Panc1 (cell line): ENCODE data around the gene TOPBP1. TPM values are rescaled to one million over a fixed set of nuclear protein-coding genes. Genes with fewer than 3 reads are reported as not detected.

Source experiments
- ATAC-seq: fragments of 200-7000 bp; cut with Tn5 transposase; 2 replicates; pipeline ENCODE4 v1.9.1; 2020; ENCODE audit warnings: mild to moderate bottlenecking, moderate library complexity
- BruUV-seq: library from RNA; stranded (reverse); fragments of 400-500 nt; replicated peaks from 2 replicates; lab custom pipeline; 2021; lab: Mats Ljungman, UMichigan
- CTCF ChIA-PET: fragments of 300-600 bp; sonication (Branson Sonifier 250); formaldehyde crosslinking; loops from one replicate; lab custom pipeline; 2022; ENCODE audit warnings: antibody characterized with exemption; lab: Charles Lee
- POLR2A ChIA-PET: fragments of 300-600 bp; sonication (Branson Sonifier 250); formaldehyde crosslinking; loops from one replicate; lab custom pipeline; 2022; ENCODE audit warnings: antibody characterized with exemption; lab: Charles Lee
- DNase-seq: peaks from one replicate; pipeline ENCODE4 v3.0.0-alpha.2; 2010; ENCODE audit warnings: low read depth, low spot score
- H3K27ac ChIP-seq: 2 replicates; pipeline ENCODE4 v1.5.1; 2011; ENCODE audit warnings: mild to moderate bottlenecking, low read length, inconsistent platforms
- H3K27me3 ChIP-seq: fragments of 200-500 bp; sonication (Bioruptor generic); 2 replicates; pipeline ENCODE4 v1.6.0; 2014; ENCODE audit warnings: low read length, inconsistent platforms; ENCODE audit not compliant: control insufficient read depth, insufficient read depth
- H3K36me3 ChIP-seq: fragments of 200-500 bp; sonication (Bioruptor generic); 2 replicates; pipeline ENCODE4 v1.5.1; 2014; ENCODE audit warnings: inconsistent platforms, mild to moderate bottlenecking, low read length, moderate library complexity; ENCODE audit not compliant: control insufficient read depth, insufficient read depth
- H3K4me1 ChIP-seq: 2 replicates; pipeline ENCODE4 v1.5.1; 2011; ENCODE audit warnings: inconsistent platforms, mild to moderate bottlenecking, low read length, moderate library complexity; ENCODE audit not compliant: control insufficient read depth, insufficient read depth
- H3K4me3 ChIP-seq, 2 experiments: 2 replicates each; pipeline ENCODE4 v1.5.1; 2011 to 2012; ENCODE audit warnings: low read depth in 2 of 2, low read length in 2 of 2, mild to moderate bottlenecking in 2 of 2, inconsistent platforms in 1 of 2, moderate library complexity in 1 of 2
- H3K9me3 ChIP-seq: fragments of 200-500 bp; sonication (Bioruptor generic); 2 replicates; pipeline ENCODE4 v1.5.1; 2014; ENCODE audit warnings: low read depth, mild to moderate bottlenecking, inconsistent platforms, low read length, moderate library complexity; ENCODE audit not compliant: control insufficient read depth, insufficient read depth
- POLR2AphosphoS5 ChIP-seq: IDR thresholded peaks from 2 replicates; pipeline ENCODE4 v1.6.1; 2012; ENCODE audit warnings: mild to moderate bottlenecking, low read depth, low read length, moderate library complexity
- SIN3A ChIP-seq: IDR thresholded peaks from 2 replicates; pipeline ENCODE4 v1.6.1; 2012; ENCODE audit warnings: low read depth, mild to moderate bottlenecking, low read length, moderate library complexity, borderline replicate concordance; ENCODE audit not compliant: insufficient read depth
- TCF7L2 ChIP-seq: IDR thresholded peaks from 2 replicates; pipeline ENCODE4 v1.6.1; 2011; ENCODE audit warnings: mild to moderate bottlenecking, low read depth, low read length, inconsistent platforms
- in situ Hi-C: cut with HindIII; loops from 2 replicates; pipeline ENCODE4 v1.10.0; 2016; ENCODE audit warnings: low sequenced_read_pairs, low pct_unique_long_range_greater_than_20kb
- intact Hi-C: fragments of 100-400 bp; cut with micrococcal nuclease; formaldehyde crosslinking; loops from one replicate; pipeline ENCODE4 v1.10.0; 2022; ENCODE audit not compliant: unreplicated experiment
- total RNA-seq: library from RNA; stranded (reverse); gene quantifications from one replicate; pipeline ENCODE4 v1.2.1, GENCODE V29; 2021; ENCODE audit not compliant: unreplicated experiment
- TF ChIP-seq, protein P1 (sequence below), 2 experiments: IDR thresholded peaks; 2 replicates each; pipeline ENCODE4 v1.6.1; 2011 to 2012; ENCODE audit warnings: low read depth in 2 of 2, control low read depth in 1 of 2, low read length in 1 of 2, mild to moderate bottlenecking in 1 of 2, moderate library complexity in 1 of 2; ENCODE audit not compliant: insufficient read depth in 1 of 2
- TF ChIP-seq, protein P2 (sequence below): fragments of 450-650 bp; IDR thresholded peaks from 2 replicates; pipeline ENCODE4 v1.5.1; 2017; ENCODE audit warnings: mild to moderate bottlenecking

TOPBP1 gene
- total RNA-seq, 1 experiment from 2014 or later: 78.4 TPM

DNA sequence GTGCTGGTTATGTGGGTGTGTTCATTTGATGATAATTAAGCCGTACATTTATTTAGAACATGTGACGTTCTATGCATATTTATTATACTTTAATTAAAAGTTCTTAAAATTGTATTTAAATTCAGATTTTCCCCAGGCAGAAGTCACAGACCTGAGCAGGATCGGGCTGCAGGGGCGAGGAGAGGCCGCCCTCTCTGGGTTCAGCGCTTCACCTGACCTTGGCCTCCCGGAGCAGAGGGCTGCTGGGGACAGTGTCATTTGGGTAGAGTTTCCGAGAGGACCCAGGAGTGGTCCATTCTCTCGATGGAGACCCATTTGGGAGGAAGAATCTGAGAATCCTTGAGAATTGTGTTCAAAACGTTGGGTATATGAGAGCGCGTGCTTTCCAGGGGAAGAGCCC lies 12.0 kb upstream of the TOPBP1 start:
- ChIA-PET POLR2A (no interaction called here), CTCF (no interaction called here)
- Histone ChIP-seq H3K4me3 (no peak overlapping the region), H3K36me3 (no peaks in the 10 kb centered on the region), H3K27ac (no peak overlapping the region), H3K9me3 (no peaks in the 10 kb centered on the region), H3K27me3 (no peaks in the 10 kb centered on the region; the same call in 1 of the 2 replicates), H3K4me1 (no peaks in the 10 kb centered on the region)
- TF ChIP-seq POLR2AphosphoS5 (no peak), SIN3A (no peak), TCF7L2 (no peak)
- TF ChIP-seq, protein P1, sequence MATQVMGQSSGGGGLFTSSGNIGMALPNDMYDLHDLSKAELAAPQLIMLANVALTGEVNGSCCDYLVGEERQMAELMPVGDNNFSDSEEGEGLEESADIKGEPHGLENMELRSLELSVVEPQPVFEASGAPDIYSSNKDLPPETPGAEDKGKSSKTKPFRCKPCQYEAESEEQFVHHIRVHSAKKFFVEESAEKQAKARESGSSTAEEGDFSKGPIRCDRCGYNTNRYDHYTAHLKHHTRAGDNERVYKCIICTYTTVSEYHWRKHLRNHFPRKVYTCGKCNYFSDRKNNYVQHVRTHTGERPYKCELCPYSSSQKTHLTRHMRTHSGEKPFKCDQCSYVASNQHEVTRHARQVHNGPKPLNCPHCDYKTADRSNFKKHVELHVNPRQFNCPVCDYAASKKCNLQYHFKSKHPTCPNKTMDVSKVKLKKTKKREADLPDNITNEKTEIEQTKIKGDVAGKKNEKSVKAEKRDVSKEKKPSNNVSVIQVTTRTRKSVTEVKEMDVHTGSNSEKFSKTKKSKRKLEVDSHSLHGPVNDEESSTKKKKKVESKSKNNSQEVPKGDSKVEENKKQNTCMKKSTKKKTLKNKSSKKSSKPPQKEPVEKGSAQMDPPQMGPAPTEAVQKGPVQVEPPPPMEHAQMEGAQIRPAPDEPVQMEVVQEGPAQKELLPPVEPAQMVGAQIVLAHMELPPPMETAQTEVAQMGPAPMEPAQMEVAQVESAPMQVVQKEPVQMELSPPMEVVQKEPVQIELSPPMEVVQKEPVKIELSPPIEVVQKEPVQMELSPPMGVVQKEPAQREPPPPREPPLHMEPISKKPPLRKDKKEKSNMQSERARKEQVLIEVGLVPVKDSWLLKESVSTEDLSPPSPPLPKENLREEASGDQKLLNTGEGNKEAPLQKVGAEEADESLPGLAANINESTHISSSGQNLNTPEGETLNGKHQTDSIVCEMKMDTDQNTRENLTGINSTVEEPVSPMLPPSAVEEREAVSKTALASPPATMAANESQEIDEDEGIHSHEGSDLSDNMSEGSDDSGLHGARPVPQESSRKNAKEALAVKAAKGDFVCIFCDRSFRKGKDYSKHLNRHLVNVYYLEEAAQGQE (IDR thresholded peaks at IDR 0.05; ENCODE audit: insufficient read depth in 1 of 2, low read depth in 2 of 2, low read length in 1 of 2): no peak
- TF ChIP-seq, protein P2, sequence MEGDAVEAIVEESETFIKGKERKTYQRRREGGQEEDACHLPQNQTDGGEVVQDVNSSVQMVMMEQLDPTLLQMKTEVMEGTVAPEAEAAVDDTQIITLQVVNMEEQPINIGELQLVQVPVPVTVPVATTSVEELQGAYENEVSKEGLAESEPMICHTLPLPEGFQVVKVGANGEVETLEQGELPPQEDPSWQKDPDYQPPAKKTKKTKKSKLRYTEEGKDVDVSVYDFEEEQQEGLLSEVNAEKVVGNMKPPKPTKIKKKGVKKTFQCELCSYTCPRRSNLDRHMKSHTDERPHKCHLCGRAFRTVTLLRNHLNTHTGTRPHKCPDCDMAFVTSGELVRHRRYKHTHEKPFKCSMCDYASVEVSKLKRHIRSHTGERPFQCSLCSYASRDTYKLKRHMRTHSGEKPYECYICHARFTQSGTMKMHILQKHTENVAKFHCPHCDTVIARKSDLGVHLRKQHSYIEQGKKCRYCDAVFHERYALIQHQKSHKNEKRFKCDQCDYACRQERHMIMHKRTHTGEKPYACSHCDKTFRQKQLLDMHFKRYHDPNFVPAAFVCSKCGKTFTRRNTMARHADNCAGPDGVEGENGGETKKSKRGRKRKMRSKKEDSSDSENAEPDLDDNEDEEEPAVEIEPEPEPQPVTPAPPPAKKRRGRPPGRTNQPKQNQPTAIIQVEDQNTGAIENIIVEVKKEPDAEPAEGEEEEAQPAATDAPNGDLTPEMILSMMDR: no peak
- intact Hi-C loops (no loop called here), in situ Hi-C loops (no loop called here)
- DNase-seq (no peak), ATAC-seq (no peak)
- no TSS peak for BruUV-seq

DNA sequence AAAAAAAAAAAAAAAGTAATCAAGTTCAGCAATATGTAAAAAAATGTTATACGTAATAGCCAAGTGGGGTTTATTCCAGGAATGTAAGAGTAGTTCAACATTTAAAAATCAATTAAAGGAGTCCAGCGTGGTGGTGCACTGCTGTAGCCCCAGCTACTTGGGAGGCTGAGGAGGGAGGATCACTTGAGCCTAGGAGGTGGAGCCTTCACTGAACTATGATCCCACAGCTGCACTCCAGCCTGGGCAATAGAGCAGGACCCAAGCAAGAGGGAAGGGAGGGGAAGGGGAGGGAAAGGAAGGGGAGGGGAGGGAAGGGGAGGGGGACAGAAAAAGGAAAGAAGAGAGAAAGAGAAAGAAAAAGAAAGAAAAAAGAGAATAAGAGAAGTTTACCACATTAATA lies 10.7 kb upstream of the TOPBP1 start:
- intact Hi-C loops (no loop called here), in situ Hi-C loops (no loop called here)
- no peak for ATAC-seq
- BruUV-seq: no TSS peak
- H3K36me3 ChIP-seq: no peaks in the 10 kb centered on the region
- TF ChIP-seq, protein P2: no peak
- no peak for TF ChIP-seq TCF7L2
- TF ChIP-seq, protein P1 (IDR thresholded peaks at IDR 0.05; ENCODE audit: insufficient read depth in 1 of 2, low read depth in 2 of 2, low read length in 1 of 2): no peak
- no peak for TF ChIP-seq SIN3A
- no peak for TF ChIP-seq POLR2AphosphoS5
- DNase-seq: no peak
- H3K27ac ChIP-seq: no peak overlapping the region
- POLR2A ChIA-PET: no interaction called here
- no peaks in the 10 kb centered on the region for H3K9me3 ChIP-seq
- no peaks in the 10 kb centered on the region for H3K4me1 ChIP-seq
- CTCF ChIA-PET: no interaction called here
- no peaks in the 10 kb centered on the region; the same call in 1 of the 2 replicates for H3K27me3 ChIP-seq
- H3K4me3 ChIP-seq: no peak overlapping the region
